ENCODE measurements around the gene PRRT1.

DNA sequence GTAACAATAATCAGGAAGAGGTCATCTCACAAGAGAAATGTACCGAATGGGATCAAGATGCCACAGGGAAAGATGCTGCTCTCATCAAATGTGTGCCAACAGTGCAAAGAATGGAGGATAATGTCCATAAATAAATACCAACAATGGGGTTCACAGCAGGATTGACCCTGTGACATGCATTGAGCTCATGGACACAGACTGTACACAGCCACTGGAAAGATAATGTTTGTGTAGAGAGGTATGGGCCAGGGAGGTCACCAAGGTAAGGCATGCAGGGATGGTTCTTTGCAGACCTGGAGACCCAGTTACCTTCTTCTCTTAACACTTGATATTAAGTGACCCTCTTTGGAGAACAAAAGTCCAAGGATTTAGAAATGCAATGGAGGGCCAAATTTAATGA is 22.7 kb upstream of the PRRT1 start:
- TF ChIP-seq, protein P1, sequence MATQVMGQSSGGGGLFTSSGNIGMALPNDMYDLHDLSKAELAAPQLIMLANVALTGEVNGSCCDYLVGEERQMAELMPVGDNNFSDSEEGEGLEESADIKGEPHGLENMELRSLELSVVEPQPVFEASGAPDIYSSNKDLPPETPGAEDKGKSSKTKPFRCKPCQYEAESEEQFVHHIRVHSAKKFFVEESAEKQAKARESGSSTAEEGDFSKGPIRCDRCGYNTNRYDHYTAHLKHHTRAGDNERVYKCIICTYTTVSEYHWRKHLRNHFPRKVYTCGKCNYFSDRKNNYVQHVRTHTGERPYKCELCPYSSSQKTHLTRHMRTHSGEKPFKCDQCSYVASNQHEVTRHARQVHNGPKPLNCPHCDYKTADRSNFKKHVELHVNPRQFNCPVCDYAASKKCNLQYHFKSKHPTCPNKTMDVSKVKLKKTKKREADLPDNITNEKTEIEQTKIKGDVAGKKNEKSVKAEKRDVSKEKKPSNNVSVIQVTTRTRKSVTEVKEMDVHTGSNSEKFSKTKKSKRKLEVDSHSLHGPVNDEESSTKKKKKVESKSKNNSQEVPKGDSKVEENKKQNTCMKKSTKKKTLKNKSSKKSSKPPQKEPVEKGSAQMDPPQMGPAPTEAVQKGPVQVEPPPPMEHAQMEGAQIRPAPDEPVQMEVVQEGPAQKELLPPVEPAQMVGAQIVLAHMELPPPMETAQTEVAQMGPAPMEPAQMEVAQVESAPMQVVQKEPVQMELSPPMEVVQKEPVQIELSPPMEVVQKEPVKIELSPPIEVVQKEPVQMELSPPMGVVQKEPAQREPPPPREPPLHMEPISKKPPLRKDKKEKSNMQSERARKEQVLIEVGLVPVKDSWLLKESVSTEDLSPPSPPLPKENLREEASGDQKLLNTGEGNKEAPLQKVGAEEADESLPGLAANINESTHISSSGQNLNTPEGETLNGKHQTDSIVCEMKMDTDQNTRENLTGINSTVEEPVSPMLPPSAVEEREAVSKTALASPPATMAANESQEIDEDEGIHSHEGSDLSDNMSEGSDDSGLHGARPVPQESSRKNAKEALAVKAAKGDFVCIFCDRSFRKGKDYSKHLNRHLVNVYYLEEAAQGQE (IDR thresholded peaks at IDR 0.05; ENCODE audit: insufficient read depth in 1 of 2, low read depth in 2 of 2, low read length in 2 of 2), result no peak
- no peak for TF ChIP-seq POLR2AphosphoS5 (IDR thresholded peaks at IDR 0.05; ENCODE audit: low read depth, low read length)
